A204.1 (cell line): ENCODE data around the gene WNT11.

ENCODE experiments used
- FAIRE-seq: peaks from 2 replicates; lab custom pipeline; 2012; peaks lifted over from hg19 to GRCh38; lab: Jason Lieb, UNC

Gene WNT11

DNA sequence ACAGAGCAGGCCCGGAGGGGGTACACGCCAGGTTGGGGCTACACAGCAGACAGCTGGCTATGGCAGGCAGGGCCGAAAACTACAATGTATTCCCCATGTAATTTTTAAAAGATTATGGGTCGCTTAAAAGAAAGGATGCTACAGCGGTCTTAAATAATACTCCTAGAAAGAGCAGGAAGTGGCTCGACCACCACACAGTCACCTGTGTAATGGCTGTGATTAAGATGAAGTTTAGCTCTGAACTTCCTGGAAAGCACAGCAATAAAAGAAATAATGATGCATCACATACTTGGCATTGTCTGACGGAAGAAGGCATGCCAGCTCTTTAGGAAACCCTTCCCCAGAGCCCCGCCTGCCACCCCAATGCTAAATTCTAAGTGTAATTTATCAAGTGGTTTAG, 32.6 kb downstream of the WNT11 start:
- FAIRE-seq = no peak

GRCh38 chr11:76172583-76172982, 33.7 kb downstream of the WNT11 start:
- no peak for FAIRE-seq

DNA sequence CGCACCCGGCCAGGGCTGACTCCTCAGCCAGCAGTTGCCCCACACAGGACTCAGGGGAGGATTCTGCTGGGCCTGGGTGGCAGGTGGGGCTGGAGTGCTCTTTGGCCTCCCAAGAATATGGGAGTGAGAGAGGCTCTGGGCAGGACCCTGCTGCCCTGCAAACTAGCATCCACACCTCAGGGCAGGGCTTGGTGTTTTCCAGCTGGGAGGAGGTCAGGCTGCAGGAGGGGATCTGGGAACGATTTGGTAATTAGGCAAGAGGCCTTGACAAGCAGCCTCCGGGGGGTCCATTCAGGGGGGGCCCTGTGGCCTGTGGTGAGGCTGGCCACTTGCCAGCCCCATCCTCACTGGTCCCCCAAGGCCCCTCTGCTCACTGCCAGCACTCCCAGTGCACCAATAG, 35.8 kb downstream of the WNT11 start:
- FAIRE-seq = no peak

- FAIRE-seq = no peak
These were observed 36.8 kb downstream of the WNT11 start for GRCh38 chr11:76169473-76169896.

DNA sequence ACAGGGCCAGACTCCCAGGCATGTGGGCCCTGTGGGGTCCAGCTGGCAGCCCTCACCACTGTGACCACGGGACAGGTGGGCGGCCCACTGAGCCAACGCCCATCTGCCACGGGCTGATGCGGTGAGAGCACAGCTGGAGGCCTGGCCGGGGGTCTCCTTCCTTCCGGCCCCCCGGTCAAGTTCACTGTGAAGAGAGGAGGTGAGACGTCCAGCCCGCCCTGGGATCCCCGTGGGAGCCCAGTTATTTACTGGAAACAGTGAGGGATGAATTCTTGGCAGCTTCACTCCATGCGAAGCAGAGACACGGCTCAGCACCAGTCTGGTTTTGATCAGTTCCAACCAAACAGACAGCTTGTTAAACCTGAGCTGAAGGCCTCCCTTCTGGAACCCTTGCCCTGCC, 38.7 kb downstream of the WNT11 start:
- no peak for FAIRE-seq

GRCh38 chr11:76166314-76166713, 40.0 kb downstream of the WNT11 start:
- no peak for FAIRE-seq

DNA sequence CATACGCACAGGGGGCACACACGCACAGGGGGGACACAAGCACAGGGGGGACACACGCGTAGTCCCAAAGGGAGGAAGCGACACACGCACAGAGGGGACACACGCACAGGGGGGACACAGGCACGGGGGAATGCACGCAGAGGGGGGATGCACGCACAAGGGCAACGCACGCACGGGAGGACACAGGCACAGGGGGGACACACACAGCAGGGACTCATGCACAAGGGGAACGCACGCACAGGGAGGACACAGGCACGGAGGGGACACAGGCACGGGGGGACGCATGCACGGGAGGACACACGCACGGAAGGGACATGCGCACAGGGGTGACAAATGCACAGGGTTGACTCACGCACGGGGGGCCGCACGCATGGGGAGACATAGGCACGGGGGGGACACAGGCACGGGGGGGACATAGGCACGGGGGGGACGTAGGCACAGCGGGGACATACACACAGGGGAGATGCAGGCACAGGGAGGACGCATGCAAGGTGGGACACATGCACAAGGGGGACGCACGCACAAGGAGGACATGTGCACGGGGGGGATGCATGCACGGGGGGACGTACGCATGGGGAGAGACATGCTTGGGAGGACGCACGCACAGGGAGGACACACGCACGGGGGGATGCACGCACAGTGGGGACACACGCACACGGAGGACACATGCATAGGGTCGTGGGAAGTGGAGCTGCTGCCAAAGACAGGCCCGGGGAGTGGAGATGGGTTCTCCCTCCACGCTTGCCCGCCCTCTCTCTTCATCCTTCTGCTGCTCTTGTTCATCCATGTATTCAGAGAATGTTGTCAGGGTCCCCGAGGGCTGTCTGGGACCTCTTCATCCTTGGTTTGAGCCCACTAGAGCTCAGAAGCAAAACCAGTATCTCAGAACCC, 41.2 kb downstream of the WNT11 start:
- FAIRE-seq = no peak

- no peak for FAIRE-seq
These were observed 42.2 kb downstream of the WNT11 start for GRCh38 chr11:76164081-76164480.

DNA sequence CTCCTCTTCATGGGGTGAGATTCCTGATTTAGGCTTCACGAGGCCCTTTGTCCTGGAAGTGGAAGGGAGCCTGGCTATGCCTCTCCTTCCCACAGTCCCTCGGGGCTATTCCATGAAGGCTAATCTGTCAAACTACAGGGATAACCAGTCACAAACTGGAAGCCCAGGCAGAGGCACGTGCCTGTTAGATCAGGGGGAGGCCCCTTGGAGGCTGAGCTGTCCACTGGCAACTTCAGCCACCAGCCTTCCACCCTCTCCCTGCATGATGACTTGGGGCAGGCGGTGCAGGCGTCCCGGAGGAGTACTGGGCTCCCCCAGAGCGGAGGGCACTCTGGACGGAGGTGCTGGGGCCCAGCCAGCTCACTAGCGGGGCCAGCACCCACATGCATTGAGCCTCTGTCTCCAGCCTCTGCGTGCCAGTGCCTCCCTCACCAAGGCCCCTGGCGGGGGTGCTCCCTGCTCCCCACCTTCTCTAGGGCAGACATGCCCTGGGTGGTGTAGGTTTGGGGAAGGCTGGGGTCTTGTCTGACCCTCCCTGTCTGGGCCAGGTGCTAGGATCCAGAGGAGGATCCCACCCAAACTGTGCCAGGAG, 42.9 kb downstream of the WNT11 start:
- FAIRE-seq = no peak

GRCh38 chr11:76162336-76163288, 43.7 kb downstream of the WNT11 start:
- no peak for FAIRE-seq

DNA sequence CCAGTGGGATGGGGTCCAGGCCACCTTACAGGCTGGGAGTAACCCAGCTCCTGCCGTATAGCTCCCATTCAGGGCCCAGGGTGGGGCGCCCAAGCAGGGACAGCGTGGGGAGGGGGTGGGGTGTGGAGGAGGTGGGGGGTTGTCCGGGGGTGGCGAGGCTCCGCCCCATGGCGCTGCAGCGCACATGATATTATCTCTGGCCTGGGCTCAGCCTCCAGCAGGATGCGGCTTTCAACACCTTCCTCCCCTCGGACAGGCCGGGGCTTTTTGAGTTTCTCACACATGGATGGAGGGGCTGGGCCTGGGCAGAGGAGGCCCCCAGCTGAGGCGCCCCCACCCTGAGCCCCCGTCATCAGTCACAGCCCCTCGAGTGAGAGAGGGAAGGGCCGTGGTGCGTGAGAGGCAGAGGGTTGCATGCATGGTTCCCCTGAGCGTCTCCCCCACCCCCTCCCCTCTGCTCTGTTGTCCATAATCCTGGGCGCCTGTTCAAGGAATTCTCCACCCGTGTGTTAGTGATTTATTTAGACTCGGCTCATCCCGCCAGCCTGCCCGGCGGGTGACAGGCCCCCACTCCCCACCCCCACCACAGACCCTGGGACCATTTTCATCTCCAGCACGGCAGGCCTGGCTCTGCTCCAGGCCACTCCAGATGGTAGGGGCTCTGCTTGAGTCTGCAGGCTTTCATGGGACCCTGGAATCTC, 44.9 kb downstream of the WNT11 start:
- FAIRE-seq = no peak

DNA sequence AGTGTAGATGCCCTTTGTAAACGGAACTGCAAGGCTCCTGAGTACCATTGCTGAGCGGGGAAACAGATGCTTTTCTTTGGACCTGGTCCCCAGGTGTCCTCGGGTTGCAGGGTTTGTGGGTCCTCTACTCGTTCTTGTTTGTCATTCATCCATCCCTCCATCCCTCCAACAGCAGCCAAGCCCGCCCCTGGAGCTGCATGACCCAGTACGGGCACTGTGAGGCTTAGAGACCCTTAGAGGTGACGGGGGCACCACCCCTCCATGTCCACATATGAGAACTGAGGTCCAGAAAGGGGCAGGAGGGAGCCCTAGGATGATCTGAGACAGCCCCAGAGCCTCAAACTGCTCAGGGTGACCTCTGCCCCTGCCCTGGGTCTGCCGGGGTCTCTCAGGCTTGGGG, 45.4 kb downstream of the WNT11 start:
- FAIRE-seq = no peak

DNA sequence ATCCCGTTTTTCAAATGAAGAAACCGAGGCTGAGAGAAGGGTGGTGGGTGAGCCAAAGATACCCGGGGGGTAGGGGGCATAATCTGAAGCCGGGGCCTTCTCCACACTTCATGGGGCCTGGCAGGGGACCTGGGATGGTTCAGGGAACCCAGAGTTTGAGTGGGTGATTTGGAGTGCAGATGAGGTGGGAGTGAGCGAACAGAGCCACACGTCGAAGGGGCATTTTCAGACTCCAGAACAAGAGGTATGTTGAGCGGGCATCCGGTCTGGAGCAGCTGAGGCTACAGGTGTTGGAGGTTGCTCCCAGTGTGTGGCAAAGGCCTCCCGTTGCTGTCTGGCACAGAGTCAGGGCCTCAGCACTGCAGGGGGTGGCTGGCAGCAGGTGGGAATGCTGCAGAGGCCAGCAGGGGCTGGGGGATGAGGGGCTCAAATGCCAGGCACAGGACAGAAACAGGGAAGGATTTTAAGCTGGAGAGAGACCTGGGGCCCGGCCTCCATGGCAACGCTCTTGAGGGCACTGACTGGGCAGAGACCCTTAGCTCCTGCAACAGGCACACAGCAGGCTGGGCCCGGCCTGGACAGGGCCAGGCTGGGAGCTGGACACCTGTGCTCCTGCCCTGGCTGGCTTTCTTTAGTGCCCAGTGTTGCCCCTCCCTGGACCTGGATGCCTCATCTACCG, 46.2 kb downstream of the WNT11 start:
- FAIRE-seq = no peak

DNA sequence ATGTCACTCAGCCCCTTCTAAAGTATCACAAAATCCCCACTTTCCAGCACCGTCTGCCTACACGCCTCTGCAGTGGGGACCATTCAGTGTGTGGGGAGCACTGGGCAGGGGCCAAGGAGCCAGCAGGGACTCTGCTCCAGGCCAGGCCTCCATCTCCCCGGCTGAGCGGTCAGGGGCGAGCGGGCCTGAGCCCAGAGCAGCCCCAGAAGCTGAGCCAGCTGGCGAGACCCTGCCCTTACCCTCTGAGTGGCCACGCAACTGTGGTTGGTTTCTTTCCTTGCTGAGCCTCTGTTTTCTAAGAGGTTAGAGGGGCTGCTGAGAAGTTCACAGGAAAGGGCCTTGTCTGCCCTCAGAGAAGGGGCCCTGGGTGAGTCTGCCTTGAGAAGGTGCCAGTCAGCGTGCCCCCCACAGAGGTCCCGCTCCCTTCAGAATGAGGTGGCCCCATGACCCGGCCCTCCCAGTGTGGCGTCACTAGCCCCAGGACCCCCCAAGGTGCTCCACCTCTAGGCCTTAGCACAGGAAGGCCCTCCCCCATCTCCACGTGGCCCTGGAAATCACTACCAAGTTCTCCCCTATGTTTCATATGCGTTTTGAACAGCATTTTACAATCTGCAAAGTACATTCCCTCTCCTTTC, 46.9 kb downstream of the WNT11 start:
- FAIRE-seq = no peak

DNA sequence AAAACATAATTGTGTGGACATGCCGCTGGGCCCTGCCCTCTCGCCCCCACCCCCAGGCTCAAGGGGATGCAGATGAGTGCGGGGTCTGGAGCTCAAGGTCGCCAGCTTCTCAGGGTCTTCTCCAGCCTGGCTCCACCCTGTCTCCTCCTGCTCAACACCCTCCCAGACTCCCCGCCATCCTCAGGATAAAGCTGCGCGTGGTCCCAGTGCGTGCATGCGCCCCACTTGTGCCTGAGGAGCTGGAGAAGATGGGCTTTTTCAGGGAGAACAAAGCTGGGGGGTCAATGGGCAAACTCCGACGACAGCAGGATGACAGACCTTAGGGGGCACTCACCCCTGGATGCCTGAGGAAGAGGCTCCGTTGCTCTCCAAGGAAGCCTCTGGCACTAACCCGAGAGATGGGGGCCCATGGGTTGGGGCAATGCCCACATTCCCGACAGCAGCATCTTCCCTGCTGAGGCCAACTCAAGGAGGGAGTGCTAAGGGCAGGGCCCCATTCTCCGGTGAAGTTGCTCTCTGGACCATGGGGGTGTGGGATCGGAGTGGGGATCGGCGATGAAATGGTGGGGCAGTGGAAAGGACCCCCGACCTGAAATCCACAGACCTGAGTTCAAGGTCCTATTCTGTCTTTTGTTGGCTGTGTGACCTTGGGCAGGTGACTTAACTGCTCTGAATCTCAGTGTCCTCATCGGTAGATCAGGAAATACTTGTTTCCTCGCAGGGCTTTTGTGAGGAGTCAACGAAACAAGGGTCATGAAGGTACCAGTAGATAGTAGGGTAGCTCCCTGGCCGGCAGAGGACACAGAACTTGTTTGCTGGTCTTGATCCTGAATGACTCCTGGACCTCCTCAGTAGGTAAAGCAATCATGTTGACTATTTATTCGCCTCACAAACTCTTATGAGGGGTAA, 47.7 kb downstream of the WNT11 start:
- FAIRE-seq = no peak

- FAIRE-seq = no peak
These were observed 48.4 kb downstream of the WNT11 start for GRCh38 chr11:76157891-76158290.

- no peak for FAIRE-seq
These were observed 49.3 kb downstream of the WNT11 start for GRCh38 chr11:76156971-76157427.

DNA sequence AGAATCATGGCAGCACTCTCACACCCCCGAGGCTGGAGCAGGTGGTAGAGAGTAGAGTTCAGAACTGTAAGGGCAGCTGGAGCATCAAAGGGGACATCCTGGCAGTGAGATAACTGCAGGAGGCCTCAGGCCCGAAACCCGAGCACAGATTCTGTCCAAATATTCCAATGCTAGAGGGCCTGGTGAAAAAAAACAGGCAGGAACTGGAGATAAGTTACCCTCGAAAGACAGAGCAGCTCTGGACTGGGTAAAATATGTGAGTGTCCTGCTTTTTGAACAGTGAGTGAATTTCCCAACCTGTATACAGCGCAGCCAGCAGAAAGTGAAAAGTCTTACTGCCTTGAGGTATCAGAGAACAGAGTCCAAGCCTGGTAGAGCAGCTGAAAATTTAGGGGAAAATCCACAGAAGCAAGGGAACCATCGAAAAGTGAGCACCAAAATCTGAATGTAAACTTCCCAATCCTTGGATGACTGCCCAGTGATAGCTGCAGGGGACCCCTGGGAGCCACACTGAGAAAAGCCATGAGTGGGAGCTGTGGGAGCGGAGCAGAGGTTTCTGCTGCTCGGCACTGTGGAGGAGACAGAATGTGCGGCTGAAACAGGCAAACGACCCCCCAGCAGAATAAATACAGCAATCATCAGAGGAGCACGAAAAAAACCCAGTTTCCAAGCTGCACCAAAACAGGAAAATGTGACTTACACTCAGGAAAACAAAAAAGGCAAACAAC, 50.6 kb downstream of the WNT11 start:
- no peak for FAIRE-seq

- FAIRE-seq = no peak
These were observed 52.8 kb downstream of the WNT11 start for GRCh38 chr11:76153571-76153923.
